ENCODE data around the gene SHMT2. TPM values are rescaled to one million over a fixed set of nuclear protein-coding genes. Genes with fewer than 3 reads are reported as not detected.

SHMT2 gene
- total RNA-seq, 6 donors from 2014 or later = 37.9 to 92.0 (median 52.0) TPM

DNA sequence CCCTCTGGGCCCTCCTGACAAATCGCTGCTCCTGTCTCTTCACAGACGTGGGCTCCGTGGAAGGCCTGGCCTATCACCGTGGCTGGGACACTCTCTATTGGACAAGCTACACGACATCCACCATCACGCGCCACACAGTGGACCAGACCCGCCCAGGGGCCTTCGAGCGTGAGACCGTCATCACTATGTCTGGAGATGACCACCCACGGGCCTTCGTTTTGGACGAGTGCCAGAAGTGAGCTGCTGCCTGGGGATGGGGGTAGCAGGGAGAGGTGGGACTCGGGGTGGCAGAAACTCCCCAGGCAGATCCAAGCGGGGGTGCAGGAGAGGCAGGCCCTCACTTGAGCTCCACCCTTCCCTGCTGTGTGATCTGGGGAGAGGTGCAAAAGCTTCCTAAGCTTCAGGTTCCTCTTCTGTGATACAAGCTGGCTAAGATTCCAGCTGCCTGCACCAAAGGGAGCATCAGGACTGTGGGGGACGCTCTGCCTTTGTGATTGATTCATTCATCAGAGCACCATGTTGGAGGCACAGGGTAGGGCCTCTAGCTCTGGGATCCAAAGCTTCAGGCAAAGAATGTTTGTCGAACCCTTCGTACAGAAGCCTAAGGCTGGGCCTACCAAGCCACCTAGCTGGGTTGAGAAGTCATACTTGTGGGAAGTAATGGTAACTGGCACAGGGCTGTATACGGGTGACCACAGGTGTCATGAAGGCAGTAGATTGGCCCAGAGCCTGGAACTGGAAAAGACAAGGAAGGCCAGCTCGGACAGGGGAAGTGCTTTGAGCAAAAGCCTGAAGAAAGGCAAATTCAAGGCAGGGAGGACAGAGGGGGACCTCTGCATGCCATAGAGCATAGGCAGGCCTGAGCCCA, 42.1 kb upstream of the SHMT2 start:
- Histone ChIP-seq H3K27me3 (no peaks in the 10 kb centered on the region), H3K27ac (no peak overlapping the region), H3K4me3 (no peak overlapping the region), H3K36me3 (peaks cover 7 to 86% (median 55%) of the 10 kb centered on the region in 4 donors), H3K4me1 (peaks cover 3 to 14% (median 9%) of the 10 kb centered on the region in 4 donors), H3K9me3 (no peaks in the 10 kb centered on the region)
- DNase-seq (no peak), ATAC-seq (ENCODE audit: low FRiP score in 2 of 2) (no peak)
- TF ChIP-seq EP300 (IDR thresholded peaks at IDR 0.05) = no peak
- no peak for TF ChIP-seq POLR2AphosphoS5 (IDR thresholded peaks at IDR 0.05)
- no peak for TF ChIP-seq POLR2A (IDR thresholded peaks at IDR 0.05)
- TF ChIP-seq, protein P1, sequence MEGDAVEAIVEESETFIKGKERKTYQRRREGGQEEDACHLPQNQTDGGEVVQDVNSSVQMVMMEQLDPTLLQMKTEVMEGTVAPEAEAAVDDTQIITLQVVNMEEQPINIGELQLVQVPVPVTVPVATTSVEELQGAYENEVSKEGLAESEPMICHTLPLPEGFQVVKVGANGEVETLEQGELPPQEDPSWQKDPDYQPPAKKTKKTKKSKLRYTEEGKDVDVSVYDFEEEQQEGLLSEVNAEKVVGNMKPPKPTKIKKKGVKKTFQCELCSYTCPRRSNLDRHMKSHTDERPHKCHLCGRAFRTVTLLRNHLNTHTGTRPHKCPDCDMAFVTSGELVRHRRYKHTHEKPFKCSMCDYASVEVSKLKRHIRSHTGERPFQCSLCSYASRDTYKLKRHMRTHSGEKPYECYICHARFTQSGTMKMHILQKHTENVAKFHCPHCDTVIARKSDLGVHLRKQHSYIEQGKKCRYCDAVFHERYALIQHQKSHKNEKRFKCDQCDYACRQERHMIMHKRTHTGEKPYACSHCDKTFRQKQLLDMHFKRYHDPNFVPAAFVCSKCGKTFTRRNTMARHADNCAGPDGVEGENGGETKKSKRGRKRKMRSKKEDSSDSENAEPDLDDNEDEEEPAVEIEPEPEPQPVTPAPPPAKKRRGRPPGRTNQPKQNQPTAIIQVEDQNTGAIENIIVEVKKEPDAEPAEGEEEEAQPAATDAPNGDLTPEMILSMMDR (IDR thresholded peaks at IDR 0.05) = no peak
- 75 to 79% methylated on average over 8 to 21 of the region's 21 CpGs for WGBS, 2 donors

DNA sequence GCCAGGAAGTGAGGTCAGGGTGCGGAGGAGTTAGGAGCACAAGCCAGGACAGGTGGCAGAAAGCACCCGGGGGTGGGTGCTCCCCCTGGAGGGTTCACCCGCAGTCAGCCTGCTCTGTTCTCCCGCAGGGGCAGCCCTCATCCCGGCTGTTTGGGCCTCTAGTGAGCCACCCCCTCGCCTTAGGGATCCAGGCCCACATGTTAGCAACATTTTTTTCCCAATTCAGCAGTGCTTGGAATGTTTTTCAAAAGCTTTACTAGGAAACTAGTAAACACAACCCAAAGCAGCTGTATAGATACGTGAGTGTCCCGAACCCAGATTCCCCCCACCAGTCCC, 41.5 kb upstream of the SHMT2 start:
- ATAC-seq (ENCODE audit: low FRiP score in 2 of 2) = no peak
- H3K36me3 ChIP-seq = peaks cover 7 to 92% (median 61%) of the 10 kb centered on the region in 4 donors
- no peak for DNase-seq
- no peaks in the 10 kb centered on the region for H3K27me3 ChIP-seq
- H3K9me3 ChIP-seq = no peaks in the 10 kb centered on the region
- no peak overlapping the region for H3K27ac ChIP-seq
- WGBS, 2 donors = 80 to 88% methylated on average over 8 of the region's 8 CpGs
- no peak overlapping the region for H3K4me3 ChIP-seq
- TF ChIP-seq POLR2A (IDR thresholded peaks at IDR 0.05) (no peak), POLR2AphosphoS5 (IDR thresholded peaks at IDR 0.05) (no peak), EP300 (IDR thresholded peaks at IDR 0.05) (no peak)
- TF ChIP-seq, protein P1 (IDR thresholded peaks at IDR 0.05) = no peak
- H3K4me1 ChIP-seq = peaks cover 3 to 14% (median 9%) of the 10 kb centered on the region in 4 donors

DNA sequence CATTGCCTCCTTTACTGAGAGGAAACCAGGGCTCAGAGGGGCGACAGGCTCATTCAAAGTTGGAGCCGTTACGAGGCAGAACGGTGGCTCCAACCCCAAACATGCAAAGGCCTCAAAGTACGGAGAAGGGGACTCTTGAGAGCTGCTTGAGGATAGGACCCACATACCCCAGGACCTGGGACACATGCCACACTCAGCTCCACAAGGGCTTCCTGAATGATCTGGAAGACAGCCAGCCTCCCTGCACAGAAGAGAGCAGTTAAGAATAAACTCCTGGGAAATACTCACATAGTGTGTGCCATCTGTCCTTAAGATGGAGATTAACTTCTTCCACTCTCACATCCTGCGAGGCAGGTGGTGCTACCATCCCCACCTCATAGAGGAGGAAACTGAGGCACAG, 39.5 kb upstream of the SHMT2 start:
- peaks cover 3 to 14% (median 9%) of the 10 kb centered on the region in 4 donors for H3K4me1 ChIP-seq
- no peaks in the 10 kb centered on the region for H3K9me3 ChIP-seq
- H3K27ac ChIP-seq = no peak overlapping the region
- ATAC-seq (ENCODE audit: low FRiP score in 2 of 2) = peak; percentile 4 to 11
- peak in 1 of 2 donors; percentile 76 for DNase-seq
- WGBS, 2 donors = 25 to 49% methylated on average over 6 of the region's 6 CpGs
- no peak overlapping the region for H3K4me3 ChIP-seq
- H3K36me3 ChIP-seq = peaks cover 7 to 94% (median 66%) of the 10 kb centered on the region in 4 donors
- TF ChIP-seq POLR2AphosphoS5 (IDR thresholded peaks at IDR 0.05) (no peak), EP300 (IDR thresholded peaks at IDR 0.05) (no peak), POLR2A (IDR thresholded peaks at IDR 0.05) (no peak)
- TF ChIP-seq, protein P1 (IDR thresholded peaks at IDR 0.05) = no peak
- H3K27me3 ChIP-seq = no peaks in the 10 kb centered on the region

DNA sequence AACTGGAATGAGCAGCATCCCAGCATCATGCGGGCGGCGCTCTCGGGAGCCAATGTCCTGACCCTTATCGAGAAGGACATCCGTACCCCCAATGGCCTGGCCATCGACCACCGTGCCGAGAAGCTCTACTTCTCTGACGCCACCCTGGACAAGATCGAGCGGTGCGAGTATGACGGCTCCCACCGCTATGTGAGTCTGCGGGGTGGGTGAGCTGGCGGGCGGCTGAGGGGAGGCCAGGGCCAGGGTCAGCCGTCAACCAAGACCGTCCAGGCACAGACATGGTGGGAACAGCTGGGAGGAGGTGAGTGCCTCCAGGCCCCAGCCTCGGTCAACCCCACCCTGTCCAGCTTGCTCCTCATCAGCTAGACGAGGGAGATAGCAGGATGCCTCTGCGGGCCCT, 38.7 kb upstream of the SHMT2 start:
- H3K36me3 ChIP-seq = peaks cover 7 to 94% (median 66%) of the 10 kb centered on the region in 4 donors
- peaks cover 3 to 14% (median 9%) of the 10 kb centered on the region in 4 donors for H3K4me1 ChIP-seq
- no peak overlapping the region for H3K27ac ChIP-seq
- 95 to 98% methylated on average over 18 to 23 of the region's 23 CpGs for WGBS, 2 donors
- no peak for ATAC-seq (ENCODE audit: low FRiP score in 2 of 2)
- H3K9me3 ChIP-seq = no peaks in the 10 kb centered on the region
- peak in 1 of 2 donors; percentile 77 for DNase-seq
- TF ChIP-seq, protein P1 (IDR thresholded peaks at IDR 0.05) = no peak
- TF ChIP-seq POLR2A (IDR thresholded peaks at IDR 0.05) = no peak
- no peak for TF ChIP-seq POLR2AphosphoS5 (IDR thresholded peaks at IDR 0.05)
- no peak for TF ChIP-seq EP300 (IDR thresholded peaks at IDR 0.05)
- no peak overlapping the region for H3K4me3 ChIP-seq
- H3K27me3 ChIP-seq = no peaks in the 10 kb centered on the region

Data from upper lobe of left lung (tissue), 6 donors.